Measurements from ENCODE around the gene PC.
"Not testable (repeated sequence)": the region's sequence is repeated elsewhere in the genome, so short reads cannot be mapped to it uniquely, and the experiment has no call there.

Gene PC

DNA sequence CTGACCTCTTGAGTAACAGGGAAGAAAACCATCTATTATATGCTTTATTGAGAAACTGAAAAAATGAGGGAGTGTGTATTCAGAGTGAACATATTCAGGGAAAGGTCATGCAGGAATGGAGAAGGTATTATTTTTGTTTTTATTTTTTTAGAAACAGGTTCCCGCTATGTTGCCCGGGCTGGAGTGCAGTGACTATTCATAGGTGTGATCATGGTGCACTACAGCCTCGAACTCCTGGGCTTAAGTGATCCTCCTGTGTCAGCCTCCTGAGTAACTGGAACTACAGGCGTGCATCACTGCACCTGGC lies 123.7 kb downstream of the PC start:
- DNase-seq = no peak

DNA sequence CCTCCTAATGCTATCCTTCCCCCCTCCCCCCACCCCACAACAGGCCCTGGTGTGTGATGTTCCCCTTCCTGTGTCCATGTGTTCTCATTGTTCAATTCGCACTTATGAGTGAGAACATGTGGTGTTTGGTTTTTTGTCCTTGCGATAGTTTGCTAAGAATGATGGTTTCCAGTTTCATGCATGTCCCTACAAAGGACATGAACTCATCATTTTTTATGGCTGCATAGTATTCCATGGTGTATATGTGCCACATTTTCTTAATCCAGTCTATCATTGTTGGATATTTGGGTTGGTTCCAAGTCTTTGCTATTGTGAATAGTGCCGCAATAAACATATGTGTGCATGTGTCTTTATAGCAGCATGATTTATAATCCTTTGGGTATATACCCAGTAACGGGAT lies 133.6 kb downstream of the PC start:
- DNase-seq = not testable (repeated sequence)

DNA sequence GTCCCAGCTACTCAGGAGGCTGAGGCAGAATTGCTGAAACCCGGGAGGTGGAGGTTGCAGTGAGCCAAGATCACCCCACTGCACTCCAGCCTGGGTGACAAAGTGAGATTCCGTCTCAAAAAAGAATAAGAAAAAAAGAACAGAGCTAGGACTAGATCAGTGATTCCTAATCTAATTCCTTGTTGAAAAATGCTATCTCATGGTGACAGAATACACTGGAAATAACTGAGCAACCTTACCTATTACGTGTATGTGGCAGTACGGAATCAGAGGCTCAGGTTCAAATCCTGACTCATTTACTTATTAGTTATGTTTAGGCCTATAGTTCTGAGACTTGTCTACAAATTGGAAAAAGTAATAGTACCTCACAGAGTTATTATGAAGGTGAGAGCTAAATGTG lies 134.5 kb downstream of the PC start:
- no peak for DNase-seq

DNA sequence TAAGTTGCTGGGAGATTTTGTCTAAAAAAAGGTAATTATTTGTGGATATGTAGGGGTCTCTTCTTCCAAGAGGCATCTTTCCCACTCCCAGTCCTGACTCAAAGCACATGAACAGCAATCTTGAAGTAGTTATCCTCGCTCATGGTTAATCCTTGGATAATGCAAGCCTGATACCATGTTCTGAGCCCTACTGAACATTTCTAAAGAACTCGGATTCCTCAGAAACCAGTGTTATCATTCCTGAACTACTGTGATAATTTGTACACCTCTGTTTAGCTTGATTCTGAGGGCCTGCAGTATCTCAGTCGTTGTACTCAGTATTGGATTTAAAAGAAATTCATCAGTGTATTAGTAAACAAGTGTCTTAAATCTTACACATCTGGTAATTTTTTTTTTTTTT lies 137.3 kb downstream of the PC start:
- no peak for DNase-seq

DNA sequence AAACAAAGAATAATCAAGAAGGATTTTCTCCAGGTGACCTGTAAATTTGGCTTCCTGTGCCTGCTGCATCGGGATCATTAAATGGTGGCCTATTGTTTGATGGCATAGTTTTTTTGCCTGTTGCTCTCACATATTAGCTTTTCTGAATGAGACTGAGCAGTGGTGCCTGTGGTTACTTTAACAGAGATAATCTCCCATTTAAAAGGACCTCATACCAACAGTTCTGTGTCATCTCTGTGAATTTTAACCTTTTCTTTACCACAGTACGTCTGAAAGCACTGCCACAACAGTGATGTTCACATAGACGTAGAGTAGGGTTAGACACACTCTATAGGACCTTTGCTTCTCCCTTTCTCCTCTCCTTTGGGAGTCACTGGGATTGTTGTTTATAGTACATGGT lies 137.8 kb downstream of the PC start:
- DNase-seq = no peak

DNA sequence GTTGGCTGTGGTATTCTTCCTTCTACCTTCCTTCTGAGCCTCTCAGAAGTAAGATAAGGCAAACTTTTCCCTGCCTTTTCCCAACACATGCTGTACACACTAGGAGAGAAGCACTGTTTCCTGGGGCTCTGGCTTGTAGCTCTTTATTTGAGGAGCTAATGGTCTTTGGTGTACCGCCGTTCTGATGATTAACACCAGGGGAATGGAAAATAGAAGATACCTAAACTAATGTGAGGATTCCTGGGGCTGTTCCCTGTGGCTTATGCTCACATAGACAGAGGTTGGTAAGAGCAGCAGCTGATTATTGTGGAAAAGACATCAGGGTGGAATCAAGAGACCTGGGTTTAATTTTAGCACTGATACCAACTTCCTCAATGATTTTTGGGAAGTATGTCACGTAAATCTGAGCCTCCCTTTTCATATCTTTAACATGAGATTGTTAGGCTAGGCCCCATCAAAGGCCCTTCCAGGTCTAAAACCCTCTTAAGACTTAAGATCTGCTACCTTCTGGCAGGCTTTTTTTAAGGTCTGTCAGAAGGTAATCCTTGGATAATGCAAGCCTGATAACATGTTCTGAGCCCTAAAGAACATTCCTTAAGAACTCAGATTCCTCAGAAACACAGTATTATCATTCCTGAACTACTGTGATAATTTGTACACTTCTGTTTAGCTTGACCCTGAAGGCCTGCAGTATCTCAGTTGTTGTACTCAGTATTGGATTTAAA lies 139.8 kb downstream of the PC start:
- no peak for DNase-seq

DNA sequence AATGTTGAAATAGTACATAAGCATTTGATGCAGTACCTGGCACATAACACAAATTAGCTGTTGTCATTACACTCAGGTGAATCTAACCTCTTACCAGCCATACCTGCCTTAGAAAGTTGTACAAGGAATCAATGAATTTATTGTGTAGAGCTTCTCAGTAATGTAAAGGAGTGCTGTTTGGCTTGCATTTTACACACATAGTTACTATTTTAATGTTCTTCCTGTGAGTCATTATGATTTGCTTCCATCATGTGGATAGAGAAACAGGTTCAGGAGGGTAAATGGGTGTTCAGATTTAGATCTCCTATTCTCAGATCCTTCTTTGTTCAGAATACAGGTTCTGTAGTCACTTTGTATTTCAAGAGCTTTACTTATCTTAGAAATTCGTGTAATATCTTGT lies 142.5 kb downstream of the PC start:
- DNase-seq = no peak

DNA sequence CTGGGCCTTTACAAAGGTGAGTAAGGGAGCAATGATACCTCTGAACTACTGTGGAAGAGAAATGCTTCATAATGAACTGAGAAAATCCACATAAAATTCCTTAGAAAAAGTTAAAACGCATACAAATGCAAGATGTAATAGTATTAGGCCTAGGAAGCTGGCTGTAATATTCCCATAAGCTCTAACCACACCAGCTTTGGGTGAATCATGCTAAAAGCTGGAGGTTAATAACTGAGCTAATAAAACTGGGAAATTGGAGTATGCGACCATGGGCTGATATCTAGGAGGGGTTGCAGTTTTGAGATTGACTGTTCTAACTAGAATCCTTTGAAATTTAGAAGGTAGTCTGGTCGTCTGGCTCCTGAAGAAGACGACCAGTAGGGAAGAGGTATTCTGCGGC lies 143.5 kb downstream of the PC start:
- no peak for DNase-seq

DNA sequence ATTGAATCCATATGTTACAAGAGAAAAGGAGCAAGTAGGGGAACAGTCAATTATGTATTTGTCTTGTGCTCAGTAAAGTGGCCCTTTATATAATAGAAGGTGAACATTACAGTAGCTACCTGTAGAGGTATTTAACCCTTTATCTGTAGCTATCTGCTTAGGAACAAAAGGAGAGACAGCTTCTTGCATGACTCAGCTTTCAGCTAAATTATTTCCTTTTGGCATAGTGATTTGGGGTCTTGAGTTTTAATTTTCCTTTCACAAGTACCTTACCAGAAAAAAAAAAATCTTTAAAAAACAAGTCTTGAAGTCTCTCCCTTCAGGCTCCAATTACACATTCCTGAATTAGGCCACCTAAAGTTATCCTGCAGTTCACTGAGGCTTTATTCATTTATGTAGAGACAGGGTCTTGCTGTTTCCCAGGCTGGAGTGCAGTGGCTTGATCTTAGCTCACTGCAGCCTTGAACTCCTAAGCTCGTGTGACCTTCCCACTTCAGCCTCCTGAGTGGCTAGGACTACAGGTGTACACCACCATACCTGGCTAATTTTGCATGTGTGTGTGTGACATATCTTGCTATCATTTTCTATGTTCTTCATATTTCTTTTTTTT lies 147.5 kb downstream of the PC start:
- no peak for DNase-seq

DNA sequence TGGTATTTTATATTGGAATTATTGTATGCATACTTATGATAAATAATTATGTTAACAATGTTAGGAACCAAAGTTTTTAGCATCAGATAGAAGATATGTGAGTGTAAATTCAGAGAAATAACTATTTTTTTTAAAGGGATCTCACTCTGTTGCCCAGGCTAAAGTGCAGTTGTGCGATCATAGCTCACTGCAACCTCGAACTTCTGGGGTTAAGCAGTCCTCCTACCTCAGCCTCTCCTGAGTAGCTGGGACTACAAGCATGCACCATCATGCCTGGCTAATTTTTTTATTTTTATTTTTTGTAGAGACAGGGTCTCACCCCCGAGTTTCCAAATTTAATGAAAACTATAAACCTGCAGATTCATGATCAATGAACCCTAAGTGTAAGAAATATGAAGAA lies 148.6 kb downstream of the PC start:
- DNase-seq = no peak

DNA sequence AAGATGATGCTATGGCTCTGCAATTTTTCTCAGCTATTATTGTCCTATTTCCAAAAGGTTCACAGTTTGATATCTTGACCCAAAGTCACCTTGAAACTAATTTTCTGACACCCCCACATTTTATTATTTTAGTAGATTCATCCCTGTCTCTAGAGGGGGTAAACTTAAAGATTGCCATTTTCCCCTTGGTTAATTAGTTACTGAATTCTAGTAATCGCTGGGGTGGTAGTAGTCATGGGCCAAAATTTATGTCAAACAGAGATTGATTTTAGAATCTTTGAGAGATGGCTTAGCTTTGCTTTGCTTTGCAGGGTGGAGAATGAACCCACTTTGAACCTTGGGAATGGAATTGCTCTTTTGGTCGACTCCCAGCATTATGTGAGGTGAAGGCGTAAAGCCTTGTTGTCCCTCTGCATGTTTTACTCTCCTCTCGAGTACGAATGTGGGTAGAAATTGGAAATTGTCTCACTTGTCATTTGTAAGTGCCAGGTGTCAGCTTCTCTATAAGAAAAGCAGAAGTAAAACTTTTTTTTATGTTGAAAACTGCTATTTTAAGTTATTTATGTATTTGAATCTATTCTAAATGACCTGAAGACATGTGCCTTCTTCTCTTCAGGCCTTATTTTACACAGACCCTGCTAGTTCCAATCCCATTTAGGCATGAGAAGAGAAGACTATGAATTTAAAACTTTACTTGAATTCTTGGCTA lies 157.3 kb downstream of the PC start:
- no peak for DNase-seq

DNA sequence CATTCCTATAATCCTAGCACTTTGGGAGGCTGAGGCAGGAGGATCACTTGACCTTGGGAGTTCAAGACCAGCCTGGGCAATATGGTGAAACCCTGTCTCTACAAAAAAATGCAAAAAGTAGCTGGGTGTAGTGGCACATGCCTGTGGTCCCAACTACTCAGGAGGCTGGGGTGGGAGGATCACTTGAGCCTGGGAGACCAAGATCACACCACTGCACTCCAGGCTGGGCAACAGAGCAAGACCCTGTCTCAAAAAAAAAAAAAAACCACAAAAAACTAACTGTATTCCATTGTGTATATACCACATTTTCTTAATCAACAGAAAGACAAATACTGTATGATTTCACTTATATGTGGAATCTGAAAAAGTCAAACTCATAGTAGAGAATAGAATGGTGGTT lies 158.4 kb downstream of the PC start:
- not testable (repeated sequence) for DNase-seq
